ENCODE data around the gene MGAT5B. TPM values are rescaled to one million over a fixed set of nuclear protein-coding genes. Genes with fewer than 3 reads are reported as not detected.

MGAT5B gene
- total RNA-seq, 1 donor from 2014 or later: 1.8 TPM

GRCh38 chr17:76852843-76853242, 15.4 kb upstream of the MGAT5B start:
- no peaks in the 10 kb centered on the region for H3K27me3 ChIP-seq
- H3F3A ChIP-seq (ENCODE audit: low read depth): no peaks in the 10 kb centered on the region
- peaks cover 7% of the 10 kb centered on the region for H3K4me1 Mint-ChIP-seq
- no peak for DNase-seq (ENCODE audit: low spot score)
- H3K9me3 Mint-ChIP-seq: peaks cover 2% of the 10 kb centered on the region
- TF ChIP-seq EZH2 (IDR thresholded peaks at IDR 0.05) (no peak), EZH2phosphoT487 (IDR thresholded peaks at IDR 0.05) (no peak)
- TF ChIP-seq, protein P1, sequence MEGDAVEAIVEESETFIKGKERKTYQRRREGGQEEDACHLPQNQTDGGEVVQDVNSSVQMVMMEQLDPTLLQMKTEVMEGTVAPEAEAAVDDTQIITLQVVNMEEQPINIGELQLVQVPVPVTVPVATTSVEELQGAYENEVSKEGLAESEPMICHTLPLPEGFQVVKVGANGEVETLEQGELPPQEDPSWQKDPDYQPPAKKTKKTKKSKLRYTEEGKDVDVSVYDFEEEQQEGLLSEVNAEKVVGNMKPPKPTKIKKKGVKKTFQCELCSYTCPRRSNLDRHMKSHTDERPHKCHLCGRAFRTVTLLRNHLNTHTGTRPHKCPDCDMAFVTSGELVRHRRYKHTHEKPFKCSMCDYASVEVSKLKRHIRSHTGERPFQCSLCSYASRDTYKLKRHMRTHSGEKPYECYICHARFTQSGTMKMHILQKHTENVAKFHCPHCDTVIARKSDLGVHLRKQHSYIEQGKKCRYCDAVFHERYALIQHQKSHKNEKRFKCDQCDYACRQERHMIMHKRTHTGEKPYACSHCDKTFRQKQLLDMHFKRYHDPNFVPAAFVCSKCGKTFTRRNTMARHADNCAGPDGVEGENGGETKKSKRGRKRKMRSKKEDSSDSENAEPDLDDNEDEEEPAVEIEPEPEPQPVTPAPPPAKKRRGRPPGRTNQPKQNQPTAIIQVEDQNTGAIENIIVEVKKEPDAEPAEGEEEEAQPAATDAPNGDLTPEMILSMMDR (IDR thresholded peaks at IDR 0.05): no peak
- no peak overlapping the region for H3K4me3 ChIP-seq
- no peaks in the 10 kb centered on the region for H3K36me3 ChIP-seq
- no peaks in the 10 kb centered on the region for H3K36me3 Mint-ChIP-seq
- no peak overlapping the region for H3K4me3 Mint-ChIP-seq
- H3K27me3 Mint-ChIP-seq (ENCODE audit: insufficient read depth, low read depth): peaks cover 6% of the 10 kb centered on the region
- no peak overlapping the region for H3K9ac ChIP-seq
- no peak overlapping the region for H3K27ac ChIP-seq
- H3K79me2 ChIP-seq (ENCODE audit: low read depth): no peaks in the 10 kb centered on the region
- no peaks in the 10 kb centered on the region for H3K4me1 ChIP-seq
- no peak overlapping the region for H3K4me2 ChIP-seq
- no peaks in the 10 kb centered on the region for H3K9me3 ChIP-seq (ENCODE audit: low read depth)
- no peak overlapping the region for H2AFZ ChIP-seq (replicated peaks)
- H4K20me1 ChIP-seq (ENCODE audit: low read depth): no peaks in the 10 kb centered on the region
- H3K27ac Mint-ChIP-seq: no peak overlapping the region

GRCh38 chr17:76855105-76855504, 13.1 kb upstream of the MGAT5B start:
- H3K79me2 ChIP-seq (ENCODE audit: low read depth): no peaks in the 10 kb centered on the region
- no peak overlapping the region for H3K4me3 Mint-ChIP-seq
- H4K20me1 ChIP-seq (ENCODE audit: low read depth): no peaks in the 10 kb centered on the region
- peaks cover 6% of the 10 kb centered on the region for H3K4me1 Mint-ChIP-seq
- no peaks in the 10 kb centered on the region for H3K27me3 ChIP-seq
- TF ChIP-seq EZH2 (IDR thresholded peaks at IDR 0.05) (no peak), EZH2phosphoT487 (IDR thresholded peaks at IDR 0.05) (no peak)
- TF ChIP-seq, protein P1 (IDR thresholded peaks at IDR 0.05): no peak
- no peaks in the 10 kb centered on the region for H3K36me3 Mint-ChIP-seq
- peaks cover 2% of the 10 kb centered on the region for H3K9me3 Mint-ChIP-seq
- H3F3A ChIP-seq (ENCODE audit: low read depth): no peaks in the 10 kb centered on the region
- H3K27me3 Mint-ChIP-seq (ENCODE audit: insufficient read depth, low read depth): peaks cover 5% of the 10 kb centered on the region
- H3K36me3 ChIP-seq: no peaks in the 10 kb centered on the region
- no peaks in the 10 kb centered on the region for H3K9me3 ChIP-seq (ENCODE audit: low read depth)
- no peak overlapping the region for H2AFZ ChIP-seq (replicated peaks)
- no peak for DNase-seq (ENCODE audit: low spot score)
- H3K4me3 ChIP-seq: no peak overlapping the region
- H3K27ac Mint-ChIP-seq: no peak overlapping the region
- no peak overlapping the region for H3K27ac ChIP-seq
- no peaks in the 10 kb centered on the region for H3K4me1 ChIP-seq
- H3K4me2 ChIP-seq: no peak overlapping the region
- no peak overlapping the region for H3K9ac ChIP-seq

DNA sequence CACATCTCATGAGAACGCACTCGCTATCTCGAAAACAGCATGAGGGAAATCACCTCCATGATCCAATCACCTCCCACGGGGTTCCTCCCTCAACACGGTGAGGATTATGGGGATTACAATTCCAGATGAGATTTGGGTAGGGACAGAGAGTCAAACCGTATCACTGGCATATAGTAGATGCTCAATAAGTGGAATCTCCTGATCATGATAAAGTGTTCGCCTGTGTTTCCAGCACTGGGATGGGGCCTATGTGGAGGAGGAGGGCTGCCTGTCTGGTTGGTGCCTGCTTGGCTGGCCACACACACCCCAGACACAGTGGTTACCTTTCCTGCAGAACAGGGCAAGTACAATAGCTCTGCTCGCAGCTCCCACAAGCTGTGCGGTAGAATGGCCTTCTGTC, 6.1 kb upstream of the MGAT5B start:
- no peak overlapping the region for H3K4me3 Mint-ChIP-seq
- no peaks in the 10 kb centered on the region for H3K9me3 ChIP-seq (ENCODE audit: low read depth)
- TF ChIP-seq EZH2phosphoT487 (IDR thresholded peaks at IDR 0.05) (no peak), EZH2 (IDR thresholded peaks at IDR 0.05) (no peak)
- TF ChIP-seq, protein P1 (IDR thresholded peaks at IDR 0.05): no peak

More for the DNA sequence above, 6.1 kb upstream of the MGAT5B start:
- Histone ChIP-seq H4K20me1 (ENCODE audit: low read depth) (no peaks in the 10 kb centered on the region), H3K9ac (no peak overlapping the region), H2AFZ (replicated peaks) (no peak overlapping the region), H3K4me2 (no peak overlapping the region), H3K27ac (no peak overlapping the region), H3F3A (ENCODE audit: low read depth) (no peaks in the 10 kb centered on the region), H3K27me3 (peaks cover 2% of the 10 kb centered on the region), H3K79me2 (ENCODE audit: low read depth) (no peaks in the 10 kb centered on the region), H3K36me3 (no peaks in the 10 kb centered on the region), H3K4me1 (no peaks in the 10 kb centered on the region), H3K4me3 (no peak overlapping the region)
- H3K9me3 Mint-ChIP-seq: peaks cover 2% of the 10 kb centered on the region
- DNase-seq (ENCODE audit: low spot score): no peak
- no peak overlapping the region for H3K27ac Mint-ChIP-seq
- no peaks in the 10 kb centered on the region for H3K36me3 Mint-ChIP-seq
- H3K27me3 Mint-ChIP-seq (ENCODE audit: insufficient read depth, low read depth): peaks cover 6% of the 10 kb centered on the region
- peaks cover 13% of the 10 kb centered on the region for H3K4me1 Mint-ChIP-seq
